GM12878 (cell line): ENCODE data around the gene IFI27L1. TPM values are rescaled to one million over a fixed set of nuclear protein-coding genes. Genes with fewer than 3 reads are reported as not detected.

Experiments
- ATAC-seq: fragments of 200-7000 bp; cut with Tn5 transposase; 3 replicates; pipeline ENCODE4 v1.9.1; 2020; ENCODE audit warnings: mild to moderate bottlenecking, moderate library complexity
- BruUV-seq: library from RNA; stranded (reverse); fragments of 400-500 nt; replicated peaks from 2 replicates; lab custom pipeline; 2021; lab: Mats Ljungman, UMichigan
- CTCF ChIA-PET: fragments of 300-600 bp; sonication (Branson Sonifier 250); formaldehyde crosslinking; extraction: SDS; loops from one replicate; lab custom pipeline; 2021; ENCODE audit warnings: inconsistent platforms; lab: Yijun Ruan, JAX
- POLR2A ChIA-PET: fragments of 350-600 bp; formaldehyde crosslinking; extraction: SDS; loops from one replicate; lab custom pipeline; 2021; ENCODE audit warnings: inconsistent platforms; lab: Charles Lee
- RAD21 ChIA-PET: fragments of 300-600 bp; sonication (Branson Sonifier 250); formaldehyde crosslinking; loops from one replicate; lab custom pipeline; 2023; ENCODE audit warnings: antibody characterized with exemption; ENCODE audit not compliant: unreplicated experiment; lab: Charles Lee
- SMC1A ChIA-PET: fragments of 300-600 bp; sonication (Branson Sonifier 250); formaldehyde crosslinking; loops from one replicate; lab custom pipeline; 2023; ENCODE audit not compliant: unreplicated experiment, uncharacterized antibody; lab: Charles Lee
- DNase-seq: peaks from one replicate; pipeline ENCODE4 v3.0.0-alpha.2; 2011; ENCODE audit warnings: low read depth, low spot score
- FAIRE-seq: peaks from 3 replicates; lab custom pipeline; 2011; peaks lifted over from hg19 to GRCh38; lab: Jason Lieb, UNC
- H2AFZ ChIP-seq: 2 replicates; pipeline ENCODE4 v1.6.0; 2011; ENCODE audit warnings: low read depth, low read length, control low read depth; ENCODE audit not compliant: control insufficient read depth
- H3K27ac ChIP-seq: 2 replicates; pipeline ENCODE4 v1.5.1; 2011; ENCODE audit warnings: control low read depth; ENCODE audit not compliant: control insufficient read depth, insufficient read depth
- H3K27me3 ChIP-seq, 2 experiments: replicated peaks in 1 of 2; 2 replicates each; pipeline versions ENCODE4 v1.6.0 to v1.6.1; 2011; ENCODE audit warnings: low read length in 1 of 2; ENCODE audit not compliant: control insufficient read depth in 2 of 2, insufficient read depth in 2 of 2
- H3K36me3 ChIP-seq, 2 experiments: 2 replicates each; pipeline ENCODE4 v1.5.1; 2011; ENCODE audit warnings: low read length in 1 of 2; ENCODE audit not compliant: control insufficient read depth in 2 of 2, insufficient read depth in 2 of 2
- H3K4me1 ChIP-seq: 2 replicates; pipeline ENCODE4 v1.6.1; 2011; ENCODE audit warnings: mild to moderate bottlenecking, low read length, moderate library complexity, mixed read lengths; ENCODE audit not compliant: control insufficient read depth, insufficient read depth
- H3K4me2 ChIP-seq: 2 replicates; pipeline ENCODE4 v1.6.0; 2011; ENCODE audit warnings: control low read depth; ENCODE audit not compliant: control insufficient read depth, insufficient read depth
- H3K4me3 ChIP-seq: fragments of 200-600 bp; sonication (generic); 2 replicates; pipeline ENCODE4 v1.5.1; 2016
- H3K79me2 ChIP-seq: 2 replicates; pipeline ENCODE4 v1.6.0; 2011; ENCODE audit warnings: low read length; ENCODE audit not compliant: control insufficient read depth, insufficient read depth
- H3K9ac ChIP-seq: 2 replicates; pipeline ENCODE4 v1.8.0; 2011; ENCODE audit warnings: low read length, control low read depth, mixed read lengths; ENCODE audit not compliant: control insufficient read depth, insufficient read depth
- H3K9me3 ChIP-seq: replicated peaks from 3 replicates; pipeline ENCODE4 v1.5.1; 2011; ENCODE audit warnings: mild to moderate bottlenecking, low read length; ENCODE audit not compliant: control insufficient read depth, insufficient read depth
- H4K20me1 ChIP-seq: 2 replicates; pipeline ENCODE4 v1.6.0; 2011; ENCODE audit not compliant: control insufficient read depth, insufficient read depth
- BCL3 ChIP-seq: IDR thresholded peaks from 2 replicates; pipeline ENCODE4 v1.6.1; 2011; ENCODE audit warnings: borderline replicate concordance, low read depth, mild to moderate bottlenecking, moderate library complexity, low read length; ENCODE audit not compliant: insufficient read depth, poor library complexity, severe bottlenecking
- CTCF ChIP-seq, 3 experiments: IDR thresholded peaks in 2 of 3; conservative IDR thresholded peaks in 1 of 3; 2 replicates each; pipeline ENCODE4 v1.5.1; 2011; ENCODE audit warnings: low read depth in 3 of 3, low read length in 3 of 3, mild to moderate bottlenecking in 3 of 3, control low read depth in 2 of 3, moderate library complexity in 2 of 3, inconsistent platforms in 1 of 3, mixed read lengths in 1 of 3; ENCODE audit not compliant: control insufficient read depth in 2 of 3, insufficient read depth in 1 of 3; ENCODE audit errors: extremely low read depth in 1 of 3
- PAX5 ChIP-seq: IDR thresholded peaks from 2 replicates; pipeline ENCODE4 v1.6.1; 2011; ENCODE audit warnings: low read depth, low read length, borderline replicate concordance
- POLR2A ChIP-seq: IDR thresholded peaks from 2 replicates; pipeline ENCODE4 v1.6.1; 2011; ENCODE audit warnings: low read depth, mild to moderate bottlenecking, low read length
- SP1 ChIP-seq: IDR thresholded peaks from one replicate; pipeline ENCODE4 v1.6.1; 2011; ENCODE audit warnings: low read depth, low read length
- TCF3 ChIP-seq: IDR thresholded peaks from 2 replicates; pipeline ENCODE4 v1.6.1; 2012; ENCODE audit warnings: low read depth, mild to moderate bottlenecking, low read length, borderline replicate concordance; ENCODE audit not compliant: insufficient read depth
- ZNF207 ChIP-seq: fragments of 450-650 bp; IDR thresholded peaks from 2 replicates; pipeline ENCODE4 v1.6.1; 2014; ENCODE audit warnings: antibody characterized with exemption, mild to moderate bottlenecking, borderline replicate concordance
- ZNF24 ChIP-seq: fragments of 450-650 bp; IDR thresholded peaks from 2 replicates; pipeline ENCODE4 v1.6.1; 2017; ENCODE audit warnings: antibody characterized with exemption, mild to moderate bottlenecking
- ZNF384 ChIP-seq: IDR thresholded peaks from 2 replicates; pipeline ENCODE4 v1.6.1; 2012; ENCODE audit warnings: low read depth, mild to moderate bottlenecking, low read length, improper control_type of control experiment, borderline replicate concordance
- WGBS: methylation state at CpG from one replicate; pipeline ENCODE4 v1.1.6; 2016; ENCODE audit warnings: low lambda C conversion rate; ENCODE audit not compliant: insufficient replicate concordance, insufficient coverage; ENCODE audit errors: missing lambda C conversion rate; 5-methylcytosine and 5-hydroxymethylcytosine counted together
- in situ Hi-C: fragments of 300-500 bp; cut with MboI; formaldehyde crosslinking; loops from 9 replicates; pipeline ENCODE4 v1.14.3; 2018; ENCODE audit warnings: mixed read lengths
- intact Hi-C: fragments of 100-400 bp; cut with micrococcal nuclease; formaldehyde crosslinking; loops from one replicate; pipeline ENCODE4 v1.14.2; 2022; ENCODE audit not compliant: unreplicated experiment
- polyA plus RNA-seq, 11 experiments: library from polyadenylated mRNA; depleted of rRNA in 4 of 11; unstranded in 6 of 11; stranded (reverse) in 5 of 11; fragments of >200 nt; fragmentation: Nextera tagmentation in 4 of 11; fragmentation: Illumina TruSeq in 1 of 11; extraction: Ambion mirVana in 4 of 11; extraction: Trizol in 1 of 11; gene quantifications; 1 replicate in 1 of 11; 2 replicates in 10 of 11; pipeline versions ENCODE4 v1.2.1 to v1.2.3, GENCODE V29; 2011 to 2016; ENCODE audit warnings: inconsistent platforms in 2 of 11, missing spikeins in 2 of 11, low read depth in 1 of 11
- total RNA-seq, 4 experiments: library from RNA; depleted of rRNA in 3 of 4; stranded (reverse); fragments of >200 nt in 3 of 4; fragmentation: Illumina TruSeq in 1 of 4; extraction: Trizol in 1 of 4; gene quantifications; 2 replicates each; pipeline versions ENCODE4 v1.2.1 to v1.2.3, GENCODE V29; 2013 to 2021

Gene IFI27L1
- total and polyA plus RNA-seq, 10 of the 15 experiments (the other 5 are each of a cell fraction or from before 2014, with no cell fraction given), result 17.4 to 38.8 (median 27.6) TPM

DNA sequence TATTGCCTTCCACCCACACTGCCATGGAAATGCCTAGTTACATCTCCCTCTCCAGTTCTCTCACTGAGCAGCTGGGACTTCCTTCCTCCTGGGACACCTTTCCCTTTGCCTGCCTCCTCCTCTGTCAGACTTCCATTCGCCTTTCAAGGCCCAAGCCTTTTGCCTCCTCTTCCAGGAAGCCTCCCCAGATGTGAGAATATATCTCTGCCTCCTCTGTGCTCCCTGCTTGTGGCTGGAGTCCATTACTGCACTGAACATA lies 45.2 kb downstream of the IFI27L1 start:
- H4K20me1 ChIP-seq, result no peaks in the 10 kb centered on the region

More for the DNA sequence above, 45.2 kb downstream of the IFI27L1 start:
- TF ChIP-seq ZNF207 (no peak), SP1 (no peak), BCL3 (no peak), ZNF24 (no peak), CTCF (IDR thresholded peaks at IDR 0.05 in 2 of 3, conservative IDR thresholded peaks at IDR 0.05 in 1 of 3; ENCODE audit: control insufficient read depth in 2 of 3, extremely low read depth in 1 of 3, insufficient read depth in 1 of 3, low read depth in 3 of 3, low read length in 3 of 3) (no peak), PAX5 (no peak), ZNF384 (no peak), POLR2A (no peak), TCF3 (no peak)
- Histone ChIP-seq H3K36me3 (no peaks in the 10 kb centered on the region; a peak in 1 of 4 replicates), H3K9me3 (no peaks in the 10 kb centered on the region), H3K4me2 (no peak overlapping the region), H2AFZ (no peak overlapping the region), H3K79me2 (no peaks in the 10 kb centered on the region), H3K27ac (no peak overlapping the region), H3K27me3 (peaks cover 0 to 4% of the 10 kb centered on the region in 2 experiments; a peak in 1 of 4 replicates), H3K4me3 (no peak overlapping the region), H3K9ac (no peak overlapping the region), H3K4me1 (peaks cover 10% of the 10 kb centered on the region; the same call in 1 of the 2 replicates)
- ChIA-PET POLR2A (interaction anchor here (0.6 kb wide), 1 partner anchor 64 kb away, joined by 3 read pairs; no protein-coding TSS in a partner anchor), CTCF (interaction anchor here (3.3 kb wide), 1 partner anchor 10 kb away, joined by 13 read pairs; no protein-coding TSS in a partner anchor), RAD21 (no interaction called here), SMC1A (interaction anchor here (1.1 kb wide), 1 partner anchor 10 kb away, joined by 4 read pairs; no protein-coding TSS in a partner anchor)
- intact Hi-C loops, result no loop called here
- FAIRE-seq (no peak), ATAC-seq (no peak), DNase-seq (no peak)
- no TSS peak for BruUV-seq
- 64% methylated on average over 1 of the region's 1 CpG for WGBS
- in situ Hi-C loops, result no loop called here
